GM19043 (cell line): ENCODE measurements around the gene SETD3.

Experiments
- ATAC-seq: cut with Tn5 transposase; IDR thresholded peaks from one replicate; pipeline ENCODE4 v1.9.1; 2021; ENCODE audit warnings: low read depth; ENCODE audit not compliant: unreplicated experiment

SETD3 gene

GRCh38 chr14:99463974-99464373 is 16.7 kb downstream of the SETD3 start:
- no peak for ATAC-seq

GRCh38 chr14:99462210-99462609 is 18.4 kb downstream of the SETD3 start:
- ATAC-seq = no peak

- no peak for ATAC-seq
Measured at GRCh38 chr14:99461411-99462085, 19.1 kb downstream of the SETD3 start.

GRCh38 chr14:99460793-99461192 is 19.9 kb downstream of the SETD3 start:
- no peak for ATAC-seq

GRCh38 chr14:99459481-99460100 is 21.1 kb downstream of the SETD3 start:
- no peak for ATAC-seq

GRCh38 chr14:99454246-99454645 is 26.4 kb downstream of the SETD3 start:
- no peak for ATAC-seq

GRCh38 chr14:99452968-99453367 is 27.7 kb downstream of the SETD3 start:
- no peak for ATAC-seq

- ATAC-seq = no peak
Measured at GRCh38 chr14:99451234-99451633, 29.4 kb downstream of the SETD3 start.

- ATAC-seq = no peak
Measured at GRCh38 chr14:99450266-99450665, 30.4 kb downstream of the SETD3 start.

GRCh38 chr14:99447739-99448138 is 32.9 kb downstream of the SETD3 start:
- ATAC-seq = no peak

- ATAC-seq = no peak
Measured at GRCh38 chr14:99445931-99446330, 34.7 kb downstream of the SETD3 start.

- no peak for ATAC-seq
Measured at GRCh38 chr14:99441918-99442317, 38.7 kb downstream of the SETD3 start.

- no peak for ATAC-seq
Measured at GRCh38 chr14:99441157-99441870, 39.3 kb downstream of the SETD3 start.

GRCh38 chr14:99440278-99440677 is 40.4 kb downstream of the SETD3 start:
- ATAC-seq = no peak

- ATAC-seq = no peak
Measured at GRCh38 chr14:99437706-99438105, 43.0 kb downstream of the SETD3 start.

GRCh38 chr14:99436247-99437180 is 44.1 kb downstream of the SETD3 start:
- ATAC-seq = no peak

- ATAC-seq = no peak
Measured at GRCh38 chr14:99435327-99435726, 45.3 kb downstream of the SETD3 start.

GRCh38 chr14:99432485-99432884 is 48.2 kb downstream of the SETD3 start:
- ATAC-seq = no peak

- ATAC-seq = no peak
Measured at GRCh38 chr14:99431986-99432385, 48.7 kb downstream of the SETD3 start.

- ATAC-seq = no peak
Measured at GRCh38 chr14:99430491-99430890, 50.2 kb downstream of the SETD3 start.
